SU-DHL-6 (cell line): ENCODE data around the gene LRRC74A.
A peak's percentile ranks its signal among the peaks of the same experiment; 100 is the strongest.

Experiments
- H2AFZ ChIP-seq: fragments of 200-600 bp; sonication (generic); 2 replicates; pipeline ENCODE4 v1.6.1; 2014; ENCODE audit warnings: low read depth, mild to moderate bottlenecking, moderate library complexity, mixed read lengths, antibody characterized with exemption, low read length; ENCODE audit not compliant: severe bottlenecking
- H3F3A ChIP-seq: fragments of 200-600 bp; shearing (Covaris generic); 2 replicates; pipeline ENCODE4 v1.6.0; 2016; ENCODE audit warnings: antibody characterized with exemption, mild to moderate bottlenecking; ENCODE audit not compliant: insufficient read depth
- H3K27ac ChIP-seq: fragments of 200-600 bp; sonication (generic); 2 replicates; pipeline ENCODE4 v1.5.1; 2016; ENCODE audit warnings: low read depth, mild to moderate bottlenecking, low read length, moderate library complexity, mixed read lengths
- H3K27me3 ChIP-seq: fragments of 200-600 bp; sonication (generic), shearing (Covaris generic); 2 replicates; pipeline ENCODE4 v1.6.0; 2014; ENCODE audit warnings: mild to moderate bottlenecking, low read length
- H3K36me3 ChIP-seq: fragments of 200-600 bp; sonication (generic); 2 replicates; pipeline ENCODE4 v1.6.1; 2014; ENCODE audit warnings: mild to moderate bottlenecking, low read length, mixed read lengths
- H3K4me2 ChIP-seq: fragments of 300-600, 200-600 bp; shearing (Covaris generic), sonication (generic); 2 replicates; pipeline ENCODE4 v1.6.0; 2014; ENCODE audit warnings: low read length, low read depth, mild to moderate bottlenecking; ENCODE audit not compliant: poor library complexity, severe bottlenecking
- H3K4me3 ChIP-seq: fragments of 200-600 bp; sonication (generic); 2 replicates; pipeline ENCODE4 v1.5.1; 2014; ENCODE audit warnings: antibody characterized with exemption, low read length, mild to moderate bottlenecking, mixed read lengths; ENCODE audit not compliant: insufficient read depth, poor library complexity, severe bottlenecking
- H3K79me2 ChIP-seq: fragments of 200-600 bp; sonication (generic); 2 replicates; pipeline ENCODE4 v1.6.1; 2014; ENCODE audit warnings: mild to moderate bottlenecking, low read length, moderate library complexity; ENCODE audit not compliant: insufficient read depth
- H3K9ac ChIP-seq: fragments of 200-600 bp; sonication (generic); 2 replicates; pipeline ENCODE4 v1.7.0; 2014; ENCODE audit warnings: mild to moderate bottlenecking, low read length
- H3K9me2 ChIP-seq: fragments of 200-600 bp; sonication (generic); replicated peaks from 2 replicates; pipeline ENCODE4 v1.6.1; 2014; ENCODE audit warnings: low read length; ENCODE audit not compliant: insufficient read depth
- H3K9me3 ChIP-seq: fragments of 200-600 bp; sonication (generic); 2 replicates; pipeline ENCODE4 v1.6.1; 2014; ENCODE audit warnings: low read length, mixed read lengths; ENCODE audit not compliant: insufficient read depth
- H4K20me1 ChIP-seq: fragments of 200-600 bp; sonication (generic); 2 replicates; pipeline ENCODE4 v1.6.1; 2014; ENCODE audit warnings: low read depth, mild to moderate bottlenecking, antibody characterized with exemption, low read length, moderate library complexity, mixed read lengths
- CTCF ChIP-seq: fragments of 200-600 bp; sonication (generic); IDR thresholded peaks from one replicate; pipeline ENCODE4 v1.5.1; 2017; ENCODE audit warnings: antibody characterized with exemption, mild to moderate bottlenecking, low read length, moderate library complexity; ENCODE audit not compliant: insufficient read depth, poor library complexity, severe bottlenecking
- EZH2phosphoT487 ChIP-seq: fragments of 200-600 bp; sonication (generic), shearing (Covaris generic); conservative IDR thresholded peaks from 2 replicates; pipeline ENCODE4 v1.6.1; 2018; ENCODE audit warnings: mild to moderate bottlenecking, antibody characterized with exemption, low read length, moderate library complexity, mixed read lengths

LRRC74A gene

GRCh38 chr14:76868454-76869170, 42.4 kb downstream of the LRRC74A start:
- no peaks in the 10 kb centered on the region for H4K20me1 ChIP-seq

GRCh38 chr14:76870166-76870565, 44.0 kb downstream of the LRRC74A start:
- Histone ChIP-seq H3K79me2 (no peaks in the 10 kb centered on the region), H3K36me3 (no peaks in the 10 kb centered on the region), H3K27me3 (no peaks in the 10 kb centered on the region), H2AFZ (no peak overlapping the region), H3K27ac (no peak overlapping the region), H3K9me3 (no peaks in the 10 kb centered on the region), H3F3A (no peaks in the 10 kb centered on the region), H3K9me2 (no peaks in the 10 kb centered on the region), H3K9ac (no peak overlapping the region), H3K4me3 (no peak overlapping the region), H4K20me1 (no peaks in the 10 kb centered on the region), H3K4me2 (no peak overlapping the region)
- TF ChIP-seq EZH2phosphoT487 (no peak), CTCF (no peak)

More at GRCh38 chr14:76868454-76869170, 42.4 kb downstream of the LRRC74A start:
- H3K79me2 ChIP-seq = no peaks in the 10 kb centered on the region
- H3K9me3 ChIP-seq = no peaks in the 10 kb centered on the region
- H3K27ac ChIP-seq = no peak overlapping the region
- no peak overlapping the region for H2AFZ ChIP-seq
- H3K4me2 ChIP-seq = no peak overlapping the region
- H3K9ac ChIP-seq = no peak overlapping the region
- no peak for TF ChIP-seq EZH2phosphoT487
- no peak for TF ChIP-seq CTCF
- H3K4me3 ChIP-seq = no peak overlapping the region
- H3F3A ChIP-seq = no peaks in the 10 kb centered on the region
- no peaks in the 10 kb centered on the region for H3K36me3 ChIP-seq
- no peaks in the 10 kb centered on the region for H3K9me2 ChIP-seq
- H3K27me3 ChIP-seq = no peaks in the 10 kb centered on the region

GRCh38 chr14:76872796-76873432, 46.7 kb downstream of the LRRC74A start:
- Histone ChIP-seq H3K27me3 (no peaks in the 10 kb centered on the region), H3K9me2 (no peaks in the 10 kb centered on the region), H3K4me2 (no peak overlapping the region), H3K27ac (no peak overlapping the region), H3K9me3 (no peaks in the 10 kb centered on the region), H3K79me2 (no peaks in the 10 kb centered on the region), H3K36me3 (no peaks in the 10 kb centered on the region), H4K20me1 (no peaks in the 10 kb centered on the region), H3K9ac (no peak overlapping the region), H2AFZ (no peak overlapping the region), H3K4me3 (no peak overlapping the region), H3F3A (no peaks in the 10 kb centered on the region)
- peak; percentile 57 for TF ChIP-seq CTCF
- no peak for TF ChIP-seq EZH2phosphoT487
